HUDEP-2 (cell line): ENCODE measurements around the gene TANC1.
"Not testable (repeated sequence)": the region's sequence is repeated elsewhere in the genome, so short reads cannot be mapped to it uniquely, and the experiment has no call there.

Experiments
- DNase-seq, 76 experiments: peaks; one replicate each; lab custom pipeline; 2025; ENCODE audit not compliant: unreplicated experiment in 76 of 76; lab: John Stamatoyannopoulos, UW

Gene TANC1

DNA sequence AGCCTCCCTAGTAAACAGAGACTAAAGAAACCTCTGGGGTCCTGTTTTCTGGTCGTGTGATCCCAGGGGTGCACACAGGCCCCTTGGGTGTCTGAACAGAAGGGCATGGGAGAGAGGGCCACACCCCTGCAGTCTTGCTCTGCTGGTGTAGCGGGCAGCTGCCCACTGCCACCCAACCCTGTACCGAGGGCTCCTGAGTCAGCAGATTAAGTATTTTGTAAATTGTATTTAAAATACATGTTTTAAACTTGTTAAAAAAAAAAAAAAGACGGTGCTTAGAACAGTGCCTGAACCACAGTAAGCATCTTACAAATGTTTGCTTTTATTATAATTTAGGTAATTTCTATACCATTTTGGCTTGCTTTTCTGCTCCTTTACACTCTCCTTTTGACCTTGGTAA, 113.7 kb downstream of the TANC1 start:
- DNase-seq, result no peak

DNA sequence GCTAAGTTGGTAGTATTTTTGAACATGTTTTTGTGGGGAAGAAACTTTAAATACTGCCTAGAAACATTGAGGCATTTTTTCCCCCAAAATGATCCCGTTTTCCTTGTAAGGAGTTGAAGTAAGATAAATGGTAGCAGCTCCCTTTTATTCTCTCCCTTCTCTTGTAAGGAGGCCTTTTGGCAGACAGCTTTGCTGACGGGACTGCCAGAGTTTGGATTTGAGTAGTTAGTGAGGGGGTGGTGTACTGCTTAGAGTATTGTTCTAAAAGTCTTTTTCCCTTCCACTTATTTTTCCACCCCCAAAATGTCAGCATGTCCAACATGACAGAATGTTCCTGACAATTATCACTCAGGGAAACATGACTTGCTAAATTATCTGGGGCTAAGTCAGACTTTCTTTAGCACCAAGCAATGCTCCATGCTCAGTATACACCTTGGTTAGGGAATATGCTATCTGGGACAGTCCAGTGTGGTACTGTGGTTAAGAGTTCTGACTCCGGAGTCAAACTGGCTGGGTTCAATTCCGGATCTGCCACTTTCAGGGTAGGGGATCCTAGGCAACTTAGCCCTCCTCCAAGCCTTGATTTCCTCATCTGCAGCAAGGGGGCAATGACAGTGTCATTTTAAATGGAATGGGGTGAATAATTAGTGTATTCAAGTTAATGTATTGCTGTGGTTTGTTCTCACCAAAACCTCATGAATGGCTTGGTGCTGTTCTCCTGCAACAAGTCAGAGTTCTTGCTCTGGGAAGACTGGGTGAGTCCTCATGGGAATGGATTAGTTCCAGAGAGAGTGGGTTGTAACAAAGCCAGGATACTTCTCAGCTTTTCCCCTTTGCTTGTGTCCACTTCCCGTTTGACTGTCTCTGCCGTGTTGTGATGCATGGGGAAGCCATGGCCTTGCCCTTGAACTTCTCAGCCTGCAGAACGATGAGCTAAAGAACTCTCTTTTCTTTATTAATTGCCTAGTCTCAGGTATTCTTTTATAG, 116.2 kb downstream of the TANC1 start:
- no peak for DNase-seq

DNA sequence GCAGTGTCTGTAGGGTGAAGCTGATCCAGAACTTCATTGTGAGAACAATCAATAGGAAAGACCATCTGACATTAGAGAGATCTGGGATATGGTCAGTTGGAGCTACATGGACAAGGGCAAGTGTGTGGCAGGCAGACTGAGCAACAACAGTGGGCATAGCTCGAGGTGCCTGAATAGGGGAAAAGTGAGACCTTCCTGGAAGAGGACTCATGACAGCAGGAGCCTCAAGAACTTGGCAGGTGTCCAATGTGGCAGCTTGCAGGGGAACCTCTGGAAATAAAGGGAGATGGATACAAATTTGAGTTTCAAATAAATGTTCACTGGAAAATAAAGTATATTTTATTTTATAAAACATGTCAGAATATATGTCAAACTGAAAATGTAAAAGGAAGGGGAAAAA, 117.9 kb downstream of the TANC1 start:
- DNase-seq, result peak in 11 of 76 experiments; percentile 2 to 13 (median 7)

DNA sequence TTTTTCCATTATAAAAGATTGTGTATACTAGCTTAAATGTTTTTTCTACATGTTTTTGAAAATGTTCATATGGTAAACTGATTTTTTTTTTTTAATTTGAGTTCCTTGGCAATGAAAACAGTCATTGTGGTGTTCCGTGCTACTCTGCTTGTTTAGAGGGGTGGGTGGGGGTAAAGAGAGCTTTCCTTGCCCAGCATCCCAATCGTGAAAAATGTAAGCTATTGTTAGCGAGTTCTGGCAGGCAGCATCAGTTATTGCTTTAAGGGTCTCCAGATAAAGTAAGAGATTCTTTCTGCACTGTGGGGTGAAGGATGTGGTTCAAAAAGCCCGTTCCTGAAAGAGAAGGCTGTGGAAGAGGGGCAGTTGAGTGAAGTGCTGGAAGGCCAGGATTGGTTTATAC, 118.4 kb downstream of the TANC1 start:
- no peak for DNase-seq

DNA sequence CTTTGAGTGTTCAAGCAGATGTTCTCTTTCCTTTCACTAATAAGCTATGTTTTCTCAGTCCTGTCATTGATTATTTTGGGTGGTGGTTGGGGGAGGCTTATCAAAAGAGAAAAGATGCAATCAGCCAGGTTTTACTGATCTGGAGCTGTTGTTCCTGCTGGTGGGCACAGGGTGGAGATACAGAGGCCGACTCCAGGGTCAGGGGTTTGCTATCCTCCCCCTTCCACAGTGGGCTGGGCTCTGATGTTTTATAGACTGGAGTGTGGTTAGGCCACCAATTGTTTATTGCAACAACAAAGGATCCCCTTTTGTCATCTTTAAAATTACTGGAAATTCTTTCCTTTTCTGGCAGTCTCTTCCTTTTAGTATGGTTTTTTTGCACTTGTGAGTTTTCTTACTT, 120.5 kb downstream of the TANC1 start:
- no peak for DNase-seq

DNA sequence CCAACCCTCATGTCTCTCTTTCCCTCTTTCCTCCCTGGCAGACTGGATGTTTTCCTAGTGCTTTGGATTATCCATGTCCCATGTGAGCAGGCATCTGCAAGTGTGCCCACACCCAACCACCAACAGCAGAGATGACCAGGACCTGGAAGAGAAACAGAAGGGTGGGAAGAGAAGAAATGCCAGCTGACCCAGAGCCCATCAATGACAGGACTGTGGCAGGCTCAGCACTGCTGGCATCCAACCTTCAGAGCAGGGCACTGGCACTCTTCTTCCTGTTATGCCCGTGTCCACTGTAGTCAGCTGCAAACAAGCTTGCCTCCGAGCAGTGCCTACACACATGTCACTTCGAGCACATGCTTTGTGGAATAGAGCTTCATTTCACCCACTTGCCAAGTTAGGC, 121.1 kb downstream of the TANC1 start:
- no peak for DNase-seq

DNA sequence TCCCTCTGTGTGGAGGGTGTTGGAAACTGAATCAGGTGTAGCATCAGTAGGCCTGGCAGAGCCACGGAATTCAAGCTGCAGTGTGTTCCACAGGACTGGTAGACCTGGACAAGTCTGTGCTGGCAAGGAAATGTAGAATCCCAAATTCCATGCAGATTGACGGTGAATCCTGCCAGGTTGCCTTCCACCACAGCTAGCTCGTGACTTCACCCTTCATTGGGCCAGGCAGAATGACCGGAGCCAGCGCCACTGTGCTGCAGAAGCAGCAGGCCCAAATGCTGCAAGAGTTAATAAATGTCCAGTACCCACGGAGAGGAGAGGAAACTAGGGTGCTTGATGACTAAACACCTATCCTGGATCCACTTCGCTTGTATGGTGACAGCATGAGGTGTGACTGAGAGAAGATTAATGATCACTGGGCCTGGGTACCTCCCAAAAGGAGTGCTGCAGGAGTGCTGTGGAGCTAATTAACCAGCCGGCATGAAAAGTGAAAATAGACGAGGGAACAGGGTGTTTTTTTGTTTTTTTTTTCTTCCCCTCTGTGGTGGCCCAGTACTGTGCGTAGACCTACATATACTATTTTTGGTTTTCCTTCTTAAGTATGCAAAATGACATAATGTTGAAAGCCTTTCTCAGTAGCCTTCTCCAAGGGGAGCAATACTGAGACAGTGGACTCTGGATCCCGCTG, 122.2 kb downstream of the TANC1 start:
- DNase-seq, result no peak

DNA sequence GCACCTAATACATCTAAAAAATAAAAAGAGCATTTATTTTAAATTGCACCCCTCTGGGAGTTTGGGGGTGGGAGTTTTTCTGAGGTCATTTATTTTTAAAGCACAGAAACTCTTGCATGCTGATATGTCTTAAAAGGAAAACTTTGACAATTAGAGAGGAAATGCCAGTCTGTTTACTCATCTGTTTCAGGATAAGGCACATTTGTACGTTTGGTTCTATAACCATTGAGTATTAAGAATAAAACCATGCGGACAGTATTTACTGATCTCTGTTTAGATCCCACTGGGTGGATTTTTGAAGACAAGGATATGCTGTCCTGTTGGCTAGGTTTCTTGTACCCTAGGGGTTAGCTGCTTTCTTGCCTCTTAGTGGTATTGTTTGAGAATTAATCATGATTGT, 122.9 kb downstream of the TANC1 start:
- DNase-seq, result no peak

DNA sequence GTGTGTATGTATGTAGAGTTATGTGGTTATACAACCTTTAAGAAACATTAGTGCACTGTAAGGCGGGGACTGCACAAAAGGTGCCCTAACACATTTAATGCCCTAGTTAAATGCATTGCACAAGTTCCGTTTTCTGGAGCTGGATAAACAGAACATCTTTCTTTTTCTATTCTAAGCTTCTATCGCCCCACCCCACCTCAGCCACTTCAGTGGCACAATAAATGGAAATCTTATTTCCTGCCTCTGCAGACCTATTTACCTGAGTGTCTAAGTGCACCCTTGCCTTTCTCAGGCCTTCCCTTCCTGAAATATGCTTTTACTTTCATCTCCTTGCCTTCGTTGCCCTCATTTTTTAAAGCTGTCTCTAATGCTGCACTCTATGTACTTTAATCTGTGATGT, 123.5 kb downstream of the TANC1 start:
- no peak for DNase-seq

DNA sequence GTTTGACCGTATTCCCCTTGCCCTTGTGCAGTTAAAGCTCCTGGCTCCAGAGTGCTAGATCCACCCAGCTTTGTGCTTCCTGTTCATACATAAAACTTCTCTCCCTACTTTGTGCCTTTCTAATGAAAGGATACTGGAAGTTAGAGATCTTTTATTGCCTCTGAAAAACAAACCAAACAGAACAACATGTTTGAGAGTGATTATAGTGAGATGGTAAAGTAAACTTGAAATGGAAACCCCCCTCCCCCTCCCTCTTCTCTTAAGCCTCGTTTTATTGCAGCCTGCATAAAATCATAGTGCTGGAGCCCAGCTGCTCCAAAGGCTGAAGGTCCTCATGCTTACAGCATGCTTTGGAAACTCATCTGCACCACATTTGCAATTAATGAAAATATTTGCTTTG, 125.1 kb downstream of the TANC1 start:
- DNase-seq, result no peak

DNA sequence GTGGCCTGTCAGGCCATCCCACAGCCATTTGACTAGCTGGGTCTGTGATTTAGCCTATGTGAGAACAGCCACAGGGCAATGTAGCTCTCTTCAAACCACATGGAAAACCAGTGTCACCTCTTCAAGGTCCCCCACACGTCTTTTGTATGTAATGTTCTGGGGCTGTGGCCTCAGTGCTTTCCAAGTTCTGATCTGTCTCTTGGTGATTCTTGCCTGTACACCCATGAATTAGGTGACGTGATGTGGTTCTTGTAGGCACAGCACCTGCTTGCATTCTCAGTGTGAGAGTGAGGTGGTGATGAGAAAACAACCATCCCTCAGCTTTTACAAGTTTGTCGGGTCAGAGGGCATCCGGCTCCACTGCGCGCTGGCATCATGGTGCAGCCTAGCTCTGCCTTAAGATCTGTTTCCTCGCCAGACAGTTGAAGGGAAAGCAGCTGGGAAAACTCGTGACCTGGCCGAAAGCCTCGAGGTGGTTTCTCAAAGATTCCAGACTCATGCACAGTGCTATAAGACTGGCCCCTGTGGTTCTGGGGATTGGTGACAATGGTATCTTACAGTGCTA, 125.8 kb downstream of the TANC1 start:
- DNase-seq, result no peak

DNA sequence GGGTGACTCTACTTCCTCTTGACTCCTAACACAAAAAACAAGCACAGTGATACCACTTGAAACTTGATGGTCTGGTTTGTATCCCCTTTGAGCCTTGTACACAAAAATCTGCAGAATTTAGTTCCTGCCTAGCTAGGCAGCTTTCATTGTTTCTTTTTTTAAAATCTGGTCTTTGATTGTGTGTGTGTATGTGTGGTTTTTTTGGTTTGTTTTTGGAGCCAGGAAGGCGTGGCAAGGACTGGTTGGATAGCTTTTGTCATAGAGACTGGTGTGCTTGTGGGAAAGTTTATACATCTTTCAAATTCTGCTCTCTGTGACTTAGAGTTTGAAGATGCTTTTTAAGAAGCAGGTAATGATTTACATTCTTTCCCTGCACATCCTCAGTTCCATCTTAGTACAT, 127.4 kb downstream of the TANC1 start:
- no peak for DNase-seq

DNA sequence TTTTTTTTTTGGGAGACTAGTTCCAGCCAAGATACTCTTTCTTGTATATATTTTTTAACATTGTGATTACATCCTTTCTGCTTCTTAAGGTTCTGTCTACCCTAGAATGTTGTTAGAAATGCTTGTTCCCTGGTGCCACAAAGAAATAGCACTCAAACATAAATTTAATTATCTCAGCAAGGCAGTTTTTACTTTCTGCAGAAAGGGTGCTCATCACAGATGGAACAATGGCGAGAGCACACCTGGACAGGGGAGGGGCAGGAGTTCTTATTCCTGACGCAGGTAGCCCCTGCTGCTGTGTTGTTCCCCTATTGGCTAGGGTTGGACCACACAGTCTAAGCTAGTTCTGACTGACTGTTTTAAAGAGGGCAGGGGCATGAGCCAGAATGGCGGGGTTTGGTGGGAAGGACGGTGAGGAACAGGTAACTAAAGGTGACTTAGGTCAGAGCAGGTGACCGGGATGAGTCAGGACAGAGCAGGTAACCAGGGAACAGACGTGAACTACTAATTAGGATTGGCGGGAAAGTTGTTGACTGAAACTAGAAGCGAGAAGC, 127.9 kb downstream of the TANC1 start:
- not testable (repeated sequence) for DNase-seq

DNA sequence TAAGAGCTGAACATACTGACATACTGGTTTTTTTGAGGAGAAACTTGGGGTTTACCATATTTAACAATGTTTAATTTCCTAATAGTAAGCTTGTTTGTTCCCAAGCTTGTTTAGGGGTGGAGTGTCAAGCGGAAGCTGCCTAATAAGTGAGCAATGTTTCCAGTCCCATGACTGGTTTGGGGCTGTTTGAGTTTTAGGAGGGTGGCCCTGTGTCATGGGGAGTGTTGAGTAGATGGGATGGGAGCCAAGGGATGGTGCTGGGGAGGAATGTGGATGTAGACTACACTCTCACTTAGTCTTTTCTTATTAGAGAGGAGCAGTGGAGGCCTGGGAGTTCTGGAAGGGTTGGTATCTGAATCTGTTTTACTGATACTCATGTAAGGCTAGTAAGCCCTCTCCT, 128.5 kb downstream of the TANC1 start:
- no peak for DNase-seq

DNA sequence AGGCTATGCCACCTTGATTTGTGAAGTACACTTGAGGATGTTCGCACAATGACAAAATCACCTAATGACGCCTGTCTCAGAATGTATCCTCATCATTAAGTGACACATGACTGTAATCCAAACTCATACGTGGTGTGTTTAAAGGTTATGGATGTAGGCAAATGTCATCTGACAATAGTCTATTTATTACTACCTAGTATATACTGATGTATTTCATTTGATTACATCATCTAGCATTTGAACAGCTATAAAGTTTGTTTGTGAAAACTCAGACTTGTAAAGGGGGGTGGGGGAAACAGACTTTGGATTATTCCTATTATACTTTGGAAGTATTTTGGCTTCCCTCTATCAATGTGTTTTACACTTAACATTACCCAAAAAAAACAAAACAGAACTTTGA, 129.9 kb downstream of the TANC1 start:
- no peak for DNase-seq

DNA sequence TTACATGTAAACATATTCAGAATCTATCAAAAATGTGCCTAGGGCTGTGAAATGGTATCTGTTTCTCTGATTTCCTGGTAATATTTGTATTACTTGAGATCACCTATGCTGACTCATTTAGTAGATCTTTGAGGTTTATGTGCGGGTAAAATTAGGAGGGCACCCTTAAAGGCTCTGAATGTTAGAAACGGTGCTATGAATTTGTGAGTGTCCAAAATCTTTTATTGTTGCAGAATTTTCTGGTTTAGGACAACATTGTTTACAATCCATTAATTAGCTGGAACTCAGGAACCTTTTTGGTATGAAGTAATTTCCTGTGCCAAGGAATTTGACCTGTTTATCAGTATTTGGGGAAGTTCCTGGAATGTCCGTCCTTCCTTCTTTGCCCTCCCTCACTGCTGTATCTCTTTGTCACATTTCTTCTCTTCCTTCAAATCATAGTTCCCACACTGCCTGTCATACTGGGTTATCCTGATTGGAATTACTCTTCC, 130.5 kb downstream of the TANC1 start:
- no peak for DNase-seq

DNA sequence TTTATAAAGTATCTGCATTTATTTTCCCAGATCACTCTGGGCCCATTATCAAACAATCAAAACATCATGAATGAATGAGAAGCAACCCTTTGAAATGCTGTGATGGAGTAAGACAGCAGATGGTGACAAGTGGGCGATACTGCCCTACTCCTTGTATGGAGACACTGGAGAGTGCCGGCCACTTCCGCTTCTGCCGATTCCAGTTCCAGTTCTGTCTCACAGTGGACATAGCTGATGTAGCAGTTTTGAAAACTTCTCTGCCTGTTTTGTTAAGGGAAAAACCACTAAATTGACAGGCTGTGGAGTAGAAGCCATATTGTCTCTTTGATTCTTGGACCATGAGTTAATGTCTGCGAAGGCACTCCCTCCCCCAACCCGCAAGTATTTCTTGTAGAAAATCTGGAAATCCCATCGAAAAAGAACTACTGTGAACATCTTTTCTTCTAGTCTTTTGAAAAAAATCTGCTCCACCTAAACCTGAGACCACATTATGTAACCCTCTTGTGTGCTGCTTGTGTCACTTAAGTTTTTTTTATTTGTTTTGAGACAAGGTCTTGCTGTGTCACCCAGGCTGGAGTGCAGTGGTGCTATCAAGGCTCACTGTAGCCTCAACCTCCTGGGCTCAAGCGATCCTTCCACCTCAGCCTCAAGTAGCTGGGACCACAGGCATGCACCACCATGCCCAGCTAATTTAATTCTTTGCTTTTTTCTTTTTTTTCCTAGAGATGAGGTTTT, 133.5 kb downstream of the TANC1 start:
- no peak for DNase-seq

DNA sequence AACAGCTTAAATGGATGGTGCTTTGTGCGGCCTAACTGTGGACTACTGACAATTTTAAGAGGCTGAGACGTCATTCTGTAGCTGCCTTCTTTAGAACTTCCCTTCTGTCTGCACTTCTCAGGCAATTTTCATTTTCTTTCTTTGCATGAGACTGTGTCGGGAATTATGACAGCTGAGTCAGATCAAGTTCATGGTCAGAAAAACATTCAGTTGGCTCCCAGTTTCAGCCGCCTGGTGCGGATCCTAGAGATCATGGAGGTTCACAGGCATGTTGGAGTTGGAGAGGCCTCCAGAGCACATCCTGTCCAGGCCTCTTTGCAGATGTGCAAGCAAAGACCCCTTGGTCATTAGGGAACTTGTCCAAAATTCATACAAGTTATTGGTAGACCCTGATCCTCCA, 135.0 kb downstream of the TANC1 start:
- no peak for DNase-seq

DNA sequence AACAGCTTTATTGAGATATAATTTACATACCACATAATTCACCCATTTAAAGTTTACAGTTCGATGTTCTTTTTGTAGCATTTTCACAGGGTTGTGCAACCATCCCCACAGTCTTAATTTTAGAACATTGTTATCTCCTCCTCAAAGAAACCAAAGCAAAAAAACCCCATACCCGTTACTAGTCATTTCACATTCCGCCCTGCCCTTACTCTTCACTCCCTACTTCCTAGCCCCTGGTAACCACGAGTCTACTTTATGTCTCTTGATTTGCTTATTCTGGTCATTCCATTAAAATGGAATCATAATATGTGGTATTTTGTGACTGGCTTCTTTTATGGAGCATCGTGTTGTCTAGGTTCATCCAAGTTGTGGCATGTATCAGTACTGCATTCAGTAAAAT, 137.7 kb downstream of the TANC1 start:
- DNase-seq, result no peak

DNA sequence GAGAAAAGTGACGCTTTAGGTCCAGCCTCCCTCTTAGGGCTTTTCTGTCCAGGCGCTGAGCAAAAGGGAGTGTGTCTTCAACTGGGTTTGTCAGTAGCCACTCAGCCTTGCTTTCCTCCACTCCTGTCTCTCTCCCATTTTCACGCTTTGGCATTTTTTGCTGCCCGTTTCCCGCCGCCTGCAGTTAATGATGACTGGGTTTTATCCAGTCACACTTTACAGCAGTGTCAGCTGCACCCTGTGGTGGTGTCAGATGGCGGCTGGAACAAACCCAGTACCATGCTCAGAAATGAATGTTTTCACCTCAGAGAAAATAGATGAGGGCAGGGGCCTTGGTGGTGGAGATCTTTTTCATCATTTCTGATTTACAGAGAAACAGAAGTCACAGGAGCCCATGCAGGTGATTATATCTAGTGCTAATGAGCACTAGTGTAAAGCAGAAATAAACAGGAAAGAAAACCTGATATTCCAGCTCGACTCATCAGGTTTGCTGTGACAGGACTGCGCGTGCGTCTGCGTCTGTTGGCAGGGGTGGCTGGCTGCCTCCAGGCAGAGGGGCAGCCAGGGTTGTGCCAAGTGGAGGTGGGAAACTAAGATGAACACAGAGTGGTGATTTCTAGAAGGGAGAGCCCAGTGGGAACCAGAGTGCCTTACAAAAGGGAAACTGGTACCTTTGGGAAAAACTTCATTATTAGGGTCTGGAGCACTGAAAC, 139.9 kb downstream of the TANC1 start:
- no peak for DNase-seq
